Activated T-cell treated with anti-CD3 and anti-CD28 coated beads for 4 hours (primary cell): ENCODE measurements around the gene RAD23B.
"Not testable (repeated sequence)": the region's sequence is repeated elsewhere in the genome, so short reads cannot be mapped to it uniquely, and the experiment has no call there.

Experiments
- DNase-seq: peaks from one replicate; pipeline ENCODE4 v3.0.0-alpha.2; 2020

Gene RAD23B

GRCh38 chr9:107294756-107295155, 11.7 kb downstream of the RAD23B start:
- no peak for DNase-seq

GRCh38 chr9:107295995-107296394, 12.9 kb downstream of the RAD23B start:
- no peak for DNase-seq

- DNase-seq, result not testable (repeated sequence)
Observed at GRCh38 chr9:107296592-107296991, 13.5 kb downstream of the RAD23B start.

- DNase-seq, result no peak
Observed at GRCh38 chr9:107299437-107299836, 16.4 kb downstream of the RAD23B start.

- DNase-seq, result no peak
Observed at GRCh38 chr9:107306308-107306707, 23.2 kb downstream of the RAD23B start.

- DNase-seq, result no peak
Observed at GRCh38 chr9:107307331-107307730, 24.3 kb downstream of the RAD23B start.

GRCh38 chr9:107308461-107308860, 25.4 kb downstream of the RAD23B start:
- no peak for DNase-seq

GRCh38 chr9:107309271-107309670, 26.2 kb downstream of the RAD23B start:
- DNase-seq, result no peak

- DNase-seq, result no peak
Observed at GRCh38 chr9:107312376-107313050, 29.4 kb downstream of the RAD23B start.

GRCh38 chr9:107313555-107314096, 30.5 kb downstream of the RAD23B start:
- DNase-seq, result no peak

GRCh38 chr9:107314763-107315162, 31.7 kb downstream of the RAD23B start:
- DNase-seq, result no peak

- DNase-seq, result no peak
Observed at GRCh38 chr9:107316795-107317661, 33.9 kb downstream of the RAD23B start.

GRCh38 chr9:107322643-107323042, 39.6 kb downstream of the RAD23B start:
- no peak for DNase-seq

- no peak for DNase-seq
Observed at GRCh38 chr9:107323836-107324585, 40.9 kb downstream of the RAD23B start.

- no peak for DNase-seq
Observed at GRCh38 chr9:107325842-107326241, 42.8 kb downstream of the RAD23B start.

GRCh38 chr9:107328510-107328909, 45.4 kb downstream of the RAD23B start:
- DNase-seq, result no peak

- no peak for DNase-seq
Observed at GRCh38 chr9:107330420-107330819, 47.3 kb downstream of the RAD23B start.

GRCh38 chr9:107332883-107333282, 49.8 kb downstream of the RAD23B start:
- DNase-seq, result no peak

- DNase-seq, result no peak
Observed at GRCh38 chr9:107333363-107333762, 50.3 kb downstream of the RAD23B start.

GRCh38 chr9:107334103-107334776, 51.2 kb downstream of the RAD23B start:
- no peak for DNase-seq

GRCh38 chr9:107335331-107335730, 52.3 kb downstream of the RAD23B start:
- no peak for DNase-seq

GRCh38 chr9:107336718-107337360, 53.8 kb downstream of the RAD23B start:
- DNase-seq, result no peak
